ENCODE data around the gene CYTH1. TPM values are rescaled to one million over a fixed set of nuclear protein-coding genes. Genes with fewer than 3 reads are reported as not detected.

The CYTH1 gene
- total RNA-seq, 1 donor from 2014 or later: 62.9 TPM

DNA sequence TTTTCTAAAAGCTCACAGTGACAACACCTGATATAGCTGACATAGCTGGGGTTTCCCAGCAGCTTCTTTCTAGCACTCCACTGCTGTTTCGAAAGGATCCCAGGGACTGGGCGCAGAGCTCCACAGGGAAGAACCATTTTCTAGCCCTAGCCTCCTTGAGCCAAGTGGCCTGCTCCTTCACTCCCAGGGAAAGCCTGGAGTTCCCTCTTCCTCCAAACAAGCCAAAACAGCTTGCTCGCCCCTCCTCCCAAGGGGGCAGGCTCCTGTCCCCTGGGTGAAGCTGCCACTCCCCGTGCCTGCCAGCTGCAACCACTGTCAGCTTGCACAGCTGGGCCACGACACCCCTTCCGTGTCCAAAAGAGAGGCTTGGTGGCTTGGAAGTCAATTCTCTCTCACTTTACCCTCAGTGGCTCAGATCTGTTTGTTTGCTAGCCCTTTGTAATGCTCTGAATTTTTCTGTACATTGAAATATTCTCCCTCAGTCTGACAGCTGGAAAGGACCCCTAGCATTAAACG, 59.8 kb downstream of the CYTH1 start:
- intact Hi-C loops (cut with DNase I): no loop called here
- Histone ChIP-seq H3K27me3 (no peaks in the 10 kb centered on the region), H3K9me3 (no peaks in the 10 kb centered on the region), H3K27ac (peak overlapping the region; percentile 61), H3K4me3 (no peak overlapping the region), H3K36me3 (no peaks in the 10 kb centered on the region), H3K4me1 (peaks cover 55% of the 10 kb centered on the region)
- TF ChIP-seq POLR2A (IDR thresholded peaks at IDR 0.05) (no peak), POLR2AphosphoS5 (IDR thresholded peaks at IDR 0.05; ENCODE audit: insufficient read depth in 1 of 2, low read depth in 1 of 2) (no peak)
- TF ChIP-seq, protein P1, sequence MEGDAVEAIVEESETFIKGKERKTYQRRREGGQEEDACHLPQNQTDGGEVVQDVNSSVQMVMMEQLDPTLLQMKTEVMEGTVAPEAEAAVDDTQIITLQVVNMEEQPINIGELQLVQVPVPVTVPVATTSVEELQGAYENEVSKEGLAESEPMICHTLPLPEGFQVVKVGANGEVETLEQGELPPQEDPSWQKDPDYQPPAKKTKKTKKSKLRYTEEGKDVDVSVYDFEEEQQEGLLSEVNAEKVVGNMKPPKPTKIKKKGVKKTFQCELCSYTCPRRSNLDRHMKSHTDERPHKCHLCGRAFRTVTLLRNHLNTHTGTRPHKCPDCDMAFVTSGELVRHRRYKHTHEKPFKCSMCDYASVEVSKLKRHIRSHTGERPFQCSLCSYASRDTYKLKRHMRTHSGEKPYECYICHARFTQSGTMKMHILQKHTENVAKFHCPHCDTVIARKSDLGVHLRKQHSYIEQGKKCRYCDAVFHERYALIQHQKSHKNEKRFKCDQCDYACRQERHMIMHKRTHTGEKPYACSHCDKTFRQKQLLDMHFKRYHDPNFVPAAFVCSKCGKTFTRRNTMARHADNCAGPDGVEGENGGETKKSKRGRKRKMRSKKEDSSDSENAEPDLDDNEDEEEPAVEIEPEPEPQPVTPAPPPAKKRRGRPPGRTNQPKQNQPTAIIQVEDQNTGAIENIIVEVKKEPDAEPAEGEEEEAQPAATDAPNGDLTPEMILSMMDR (IDR thresholded peaks at IDR 0.05): no peak
- DNase-seq (ENCODE audit: extremely low spot score in 2 of 2): no peak

DNA sequence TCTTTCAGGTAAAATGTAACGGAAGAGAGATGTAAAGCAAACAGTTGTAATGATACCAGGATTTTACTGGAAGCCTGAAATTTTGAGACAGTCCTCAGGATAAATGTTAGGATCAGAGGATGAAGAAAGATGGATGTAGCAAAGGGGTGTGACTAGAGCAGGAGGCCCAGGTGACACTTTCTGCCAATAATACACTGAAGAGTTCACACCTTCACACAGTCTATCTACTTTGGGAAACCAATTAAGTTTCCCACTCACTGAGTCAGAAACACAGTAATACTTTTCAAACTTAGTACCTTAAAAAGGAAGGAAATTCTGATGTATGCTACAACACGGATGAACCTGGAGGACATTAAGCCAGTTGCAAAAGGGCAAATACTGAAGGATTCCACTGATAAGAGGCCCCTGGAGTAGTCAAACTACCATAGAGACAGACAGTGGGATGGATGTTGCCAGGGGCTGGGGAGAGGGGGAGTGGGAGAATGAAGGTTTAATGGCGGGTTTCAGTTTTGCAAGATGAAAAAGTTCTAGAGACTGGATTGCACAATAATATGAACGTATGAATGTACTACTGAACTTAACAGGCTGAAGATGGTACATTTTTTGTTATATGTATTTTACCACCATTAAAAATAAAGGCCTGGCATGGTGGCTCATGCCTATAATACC, 62.3 kb downstream of the CYTH1 start:
- Histone ChIP-seq H3K27ac (no peak overlapping the region), H3K4me1 (peaks cover 72% of the 10 kb centered on the region), H3K4me3 (no peak overlapping the region), H3K36me3 (no peaks in the 10 kb centered on the region), H3K9me3 (no peaks in the 10 kb centered on the region), H3K27me3 (no peaks in the 10 kb centered on the region)
- intact Hi-C loops (cut with DNase I): no loop called here
- no peak for DNase-seq (ENCODE audit: extremely low spot score in 2 of 2)
- no peak for TF ChIP-seq POLR2AphosphoS5 (IDR thresholded peaks at IDR 0.05; ENCODE audit: insufficient read depth in 1 of 2, low read depth in 1 of 2)

DNA sequence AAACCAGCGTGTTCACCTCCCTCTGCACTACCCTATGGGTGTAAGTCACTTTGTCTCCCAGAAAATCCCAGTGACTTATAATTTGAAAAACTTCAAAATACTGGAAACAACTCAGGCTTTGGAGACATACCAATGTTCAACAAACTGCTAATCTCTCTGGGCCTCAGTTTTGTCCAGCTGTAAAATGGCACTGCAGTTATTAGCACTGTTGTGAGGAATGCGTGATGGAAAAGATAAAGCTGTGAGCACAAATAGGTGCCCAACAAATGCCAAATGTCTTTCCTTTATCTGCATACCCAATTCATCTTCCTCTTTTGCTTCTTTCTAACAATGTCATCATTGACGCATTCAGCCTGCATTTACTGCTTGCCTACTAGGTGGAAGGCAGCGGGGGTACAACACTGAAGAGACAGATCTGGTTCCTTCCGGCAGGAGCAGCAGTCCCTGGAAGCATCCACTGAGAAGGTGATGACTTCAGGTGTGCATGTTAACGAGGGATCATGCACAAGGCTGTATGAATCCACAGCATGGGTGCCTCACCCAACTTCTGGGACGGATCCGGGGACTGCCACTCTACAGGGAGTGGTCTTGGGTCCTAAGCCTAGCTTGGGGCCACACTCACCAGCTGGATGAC, 63.4 kb downstream of the CYTH1 start:
- H3K4me1 ChIP-seq: peaks cover 70% of the 10 kb centered on the region
- no peak for DNase-seq (ENCODE audit: extremely low spot score in 2 of 2)
- intact Hi-C loops (cut with DNase I): no loop called here

DNA sequence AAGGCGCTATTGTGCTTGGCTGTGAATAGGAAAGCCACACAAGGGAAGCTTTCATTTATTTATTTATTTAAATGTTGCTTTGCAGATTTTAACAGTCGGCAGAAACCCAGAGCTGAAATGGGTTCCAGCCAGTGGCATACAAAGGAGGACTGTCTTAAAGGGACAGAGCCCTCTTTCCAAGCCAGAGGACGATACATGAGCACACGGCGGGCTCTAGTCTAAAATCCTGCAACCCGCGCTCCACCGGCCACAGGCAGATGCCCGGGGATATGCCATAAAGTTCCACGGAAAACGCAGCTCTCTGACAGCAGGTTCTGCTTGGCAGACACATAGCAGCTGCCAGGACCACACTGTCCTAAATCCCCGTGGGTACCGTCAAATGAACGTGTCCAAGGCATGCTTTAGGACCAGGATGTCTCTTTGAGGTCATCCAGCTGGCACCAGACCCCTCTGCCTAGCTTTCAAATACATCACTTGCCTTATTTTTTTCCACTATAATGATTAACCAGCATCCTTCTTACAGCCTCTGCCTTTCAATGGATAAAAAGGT, 64.6 kb downstream of the CYTH1 start:
- peaks cover 61% of the 10 kb centered on the region for H3K4me1 ChIP-seq
- H3K27me3 ChIP-seq: no peaks in the 10 kb centered on the region
- TF ChIP-seq, protein P1 (IDR thresholded peaks at IDR 0.05): no peak
- TF ChIP-seq POLR2AphosphoS5 (IDR thresholded peaks at IDR 0.05; ENCODE audit: insufficient read depth in 1 of 2, low read depth in 1 of 2): no peak
- TF ChIP-seq POLR2A (IDR thresholded peaks at IDR 0.05): no peak
- peak overlapping the region; percentile 62 for H3K27ac ChIP-seq
- no peak for DNase-seq (ENCODE audit: extremely low spot score in 2 of 2)
- H3K9me3 ChIP-seq: no peaks in the 10 kb centered on the region
- H3K36me3 ChIP-seq: no peaks in the 10 kb centered on the region
- H3K4me3 ChIP-seq: peak overlapping the region; percentile 51 to 54
- intact Hi-C loops (cut with DNase I): no loop called here

More for the DNA sequence above, 63.4 kb downstream of the CYTH1 start:
- Histone ChIP-seq H3K36me3 (no peaks in the 10 kb centered on the region), H3K4me3 (no peak overlapping the region), H3K9me3 (no peaks in the 10 kb centered on the region), H3K27me3 (no peaks in the 10 kb centered on the region), H3K27ac (no peak overlapping the region)
- TF ChIP-seq, protein P1 (IDR thresholded peaks at IDR 0.05): no peak
- TF ChIP-seq POLR2A (IDR thresholded peaks at IDR 0.05) (no peak), POLR2AphosphoS5 (IDR thresholded peaks at IDR 0.05; ENCODE audit: insufficient read depth in 1 of 2, low read depth in 1 of 2) (no peak)

DNA sequence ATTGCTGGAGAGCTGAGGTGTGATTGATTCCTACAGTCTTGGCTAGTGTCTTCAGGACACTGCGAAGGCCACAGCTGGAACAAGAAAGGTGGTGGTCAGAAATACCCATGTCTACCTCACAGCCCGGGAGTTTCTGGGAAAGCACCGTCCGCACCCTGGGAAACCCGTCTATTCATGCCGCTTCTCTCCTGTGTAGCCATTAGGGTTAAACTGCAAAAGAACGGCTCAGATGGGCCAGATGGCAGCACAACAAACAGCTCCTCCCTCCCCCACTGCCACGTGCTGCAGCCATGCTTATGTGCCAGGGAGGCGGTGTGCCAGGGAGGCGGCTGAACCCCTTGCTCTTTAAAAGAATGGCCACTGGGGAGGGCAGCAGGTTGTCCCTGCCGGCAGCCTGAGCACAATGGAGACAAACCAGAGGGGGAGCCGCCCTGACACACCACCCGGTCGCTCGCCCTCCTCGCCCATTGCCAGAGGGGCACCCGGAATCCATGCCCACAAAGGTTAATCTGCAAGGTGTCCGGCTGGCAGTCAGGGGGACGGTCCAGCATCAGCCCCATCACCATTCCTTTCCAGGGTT, 65.2 kb downstream of the CYTH1 start:
- no peak for DNase-seq (ENCODE audit: extremely low spot score in 2 of 2)
- Histone ChIP-seq H3K36me3 (no peaks in the 10 kb centered on the region), H3K4me3 (peak overlapping the region; percentile 51 to 54), H3K4me1 (peaks cover 55% of the 10 kb centered on the region), H3K27ac (peak overlapping the region; percentile 62), H3K27me3 (no peaks in the 10 kb centered on the region), H3K9me3 (no peaks in the 10 kb centered on the region)
- TF ChIP-seq, protein P1 (IDR thresholded peaks at IDR 0.05): no peak
- no peak for TF ChIP-seq POLR2A (IDR thresholded peaks at IDR 0.05)
- TF ChIP-seq POLR2AphosphoS5 (IDR thresholded peaks at IDR 0.05; ENCODE audit: insufficient read depth in 1 of 2, low read depth in 1 of 2): peak in 1 of 2 donors; percentile 56
- intact Hi-C loops (cut with DNase I): no loop called here

Measured in vagina (tissue), 2 donors.